ENCODE data around the gene PLTP.

Gene PLTP

DNA sequence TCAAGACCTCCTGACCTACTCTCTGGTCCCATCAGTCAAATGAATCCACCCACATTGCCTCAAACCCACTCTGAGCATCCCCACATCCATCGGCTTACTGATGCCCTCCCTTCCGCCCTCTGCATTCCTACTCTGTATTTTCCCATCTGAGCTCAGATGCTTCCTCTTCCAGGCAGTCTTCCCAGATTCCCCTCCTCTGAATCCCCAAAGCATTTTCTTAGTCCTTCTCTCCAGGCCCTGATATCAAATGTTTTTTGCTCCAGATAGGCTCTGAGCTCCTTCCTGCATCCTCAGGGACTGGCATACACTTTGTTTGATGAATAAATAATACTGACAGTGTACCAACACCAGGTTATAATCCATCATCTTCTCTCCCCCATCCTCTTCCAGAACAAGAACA is 3.9 kb downstream of the PLTP start:
- TF ChIP-seq, protein P1, sequence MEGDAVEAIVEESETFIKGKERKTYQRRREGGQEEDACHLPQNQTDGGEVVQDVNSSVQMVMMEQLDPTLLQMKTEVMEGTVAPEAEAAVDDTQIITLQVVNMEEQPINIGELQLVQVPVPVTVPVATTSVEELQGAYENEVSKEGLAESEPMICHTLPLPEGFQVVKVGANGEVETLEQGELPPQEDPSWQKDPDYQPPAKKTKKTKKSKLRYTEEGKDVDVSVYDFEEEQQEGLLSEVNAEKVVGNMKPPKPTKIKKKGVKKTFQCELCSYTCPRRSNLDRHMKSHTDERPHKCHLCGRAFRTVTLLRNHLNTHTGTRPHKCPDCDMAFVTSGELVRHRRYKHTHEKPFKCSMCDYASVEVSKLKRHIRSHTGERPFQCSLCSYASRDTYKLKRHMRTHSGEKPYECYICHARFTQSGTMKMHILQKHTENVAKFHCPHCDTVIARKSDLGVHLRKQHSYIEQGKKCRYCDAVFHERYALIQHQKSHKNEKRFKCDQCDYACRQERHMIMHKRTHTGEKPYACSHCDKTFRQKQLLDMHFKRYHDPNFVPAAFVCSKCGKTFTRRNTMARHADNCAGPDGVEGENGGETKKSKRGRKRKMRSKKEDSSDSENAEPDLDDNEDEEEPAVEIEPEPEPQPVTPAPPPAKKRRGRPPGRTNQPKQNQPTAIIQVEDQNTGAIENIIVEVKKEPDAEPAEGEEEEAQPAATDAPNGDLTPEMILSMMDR (IDR thresholded peaks at IDR 0.05; ENCODE audit: borderline replicate concordance, extremely low read depth, low read length, poor library complexity, severe bottlenecking) = no peak
- TF ChIP-seq EZH2 (IDR thresholded peaks at IDR 0.05; ENCODE audit: borderline replicate concordance, low read depth, low read length, severe bottlenecking) = no peak
- ATAC-seq (ENCODE audit: insufficient read depth, low read depth) (no peak), DNase-seq (no peak)
- no peaks in the 10 kb centered on the region for H3K36me3 ChIP-seq (ENCODE audit: insufficient read depth, low read length)
- no peak overlapping the region for H3K4me3 ChIP-seq (ENCODE audit: low read depth in 1 of 2, low read length in 2 of 2)
- H2AFZ ChIP-seq (ENCODE audit: low read depth, low read length) = no peak overlapping the region
- no peaks in the 10 kb centered on the region for H4K20me1 ChIP-seq (ENCODE audit: insufficient read depth, low read length)
- no peaks in the 10 kb centered on the region for H3K9me3 ChIP-seq (ENCODE audit: insufficient read depth, low read length, severe bottlenecking)
- H3K79me2 ChIP-seq (ENCODE audit: insufficient read depth, low read length) = no peaks in the 10 kb centered on the region
- H3K4me2 ChIP-seq (ENCODE audit: insufficient read depth, low read length) = no peak overlapping the region
- H3K27me3 ChIP-seq (ENCODE audit: insufficient read depth, low read length, poor library complexity) = peaks cover 4% of the 10 kb centered on the region
- no peak overlapping the region for H3K27ac ChIP-seq (ENCODE audit: low read length)
- no peak overlapping the region for H3K9ac ChIP-seq (ENCODE audit: low read depth, low read length)
- no peaks in the 10 kb centered on the region for H3K4me1 ChIP-seq (ENCODE audit: insufficient read depth, low read length)

DNA sequence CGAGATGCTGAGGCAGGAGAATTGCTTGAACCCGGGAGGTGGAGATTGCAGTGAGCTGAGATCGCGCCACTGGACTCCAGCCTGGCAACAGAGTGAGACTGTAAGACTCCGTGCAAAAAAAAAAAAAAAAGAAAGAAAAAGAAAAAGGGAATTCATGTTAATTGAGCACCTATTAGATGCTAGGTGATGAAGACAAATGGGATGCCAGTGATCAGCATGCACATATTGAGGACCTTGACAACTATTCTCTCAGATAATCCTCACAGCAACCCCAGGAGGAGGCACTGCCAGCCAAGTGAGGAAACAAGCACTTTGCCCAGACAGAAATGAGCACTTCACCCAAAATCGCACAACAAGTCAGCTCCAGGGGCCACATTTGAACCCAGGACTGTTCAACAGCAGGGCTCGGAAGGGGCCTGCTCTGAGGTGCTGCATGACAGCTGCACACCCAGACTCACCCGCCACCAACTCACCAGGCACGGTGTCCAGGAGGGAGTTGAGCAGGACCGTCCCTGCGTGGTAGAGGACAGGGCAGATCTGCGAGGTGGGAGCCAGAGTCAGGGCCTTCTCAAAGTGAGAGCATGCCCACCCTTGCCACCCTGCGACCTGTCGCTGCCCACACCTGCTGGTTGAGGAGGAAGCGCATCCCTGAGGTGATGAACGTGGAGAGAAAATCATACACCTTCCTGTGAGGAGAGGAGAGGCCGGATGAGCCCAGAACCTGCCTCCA is 4.6 kb downstream of the PLTP start:
- Histone ChIP-seq H3K4me2 (ENCODE audit: insufficient read depth, low read length) (no peak overlapping the region), H3K4me1 (ENCODE audit: insufficient read depth, low read length) (no peaks in the 10 kb centered on the region), H3K9me3 (ENCODE audit: insufficient read depth, low read length, severe bottlenecking) (no peaks in the 10 kb centered on the region), H2AFZ (ENCODE audit: low read depth, low read length) (no peak overlapping the region), H4K20me1 (ENCODE audit: insufficient read depth, low read length) (no peaks in the 10 kb centered on the region), H3K27me3 (ENCODE audit: insufficient read depth, low read length, poor library complexity) (peaks cover 3% of the 10 kb centered on the region), H3K4me3 (ENCODE audit: low read depth in 1 of 2, low read length in 2 of 2) (no peak overlapping the region), H3K79me2 (ENCODE audit: insufficient read depth, low read length) (no peaks in the 10 kb centered on the region), H3K9ac (ENCODE audit: low read depth, low read length) (no peak overlapping the region), H3K27ac (ENCODE audit: low read length) (no peak overlapping the region), H3K36me3 (ENCODE audit: insufficient read depth, low read length) (no peaks in the 10 kb centered on the region)
- ATAC-seq (ENCODE audit: insufficient read depth, low read depth) = no peak
- no peak for DNase-seq
- TF ChIP-seq, protein P1 (IDR thresholded peaks at IDR 0.05; ENCODE audit: borderline replicate concordance, extremely low read depth, low read length, poor library complexity, severe bottlenecking) = no peak
- no peak for TF ChIP-seq EZH2 (IDR thresholded peaks at IDR 0.05; ENCODE audit: borderline replicate concordance, low read depth, low read length, severe bottlenecking)

DNA sequence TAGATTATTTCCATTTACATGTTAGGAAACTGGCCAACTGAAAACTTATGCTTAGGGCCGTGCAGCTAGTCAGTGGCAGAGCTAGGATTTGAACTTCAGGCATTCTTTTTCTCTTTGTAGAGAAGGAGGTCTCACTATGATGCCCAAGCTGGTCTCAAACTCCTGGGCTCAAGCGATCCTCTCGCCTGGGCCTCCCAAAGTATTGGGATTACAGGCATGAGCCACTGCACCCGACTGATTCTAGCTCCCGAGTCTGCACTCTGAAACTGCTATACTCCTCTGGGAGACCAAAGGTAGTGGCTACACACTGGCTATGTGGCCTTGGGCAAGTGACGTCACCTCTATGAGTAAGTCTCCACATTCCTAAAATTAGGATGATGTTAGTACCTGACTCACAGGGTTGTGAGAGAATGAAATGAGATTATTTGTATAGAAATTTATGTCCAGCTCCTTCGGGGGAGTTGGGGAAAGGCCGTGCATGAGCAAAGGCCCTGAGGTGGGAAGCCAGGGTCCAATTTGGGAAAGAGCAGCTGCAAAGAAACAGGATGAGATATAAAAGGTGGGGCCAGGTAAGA is 6.4 kb downstream of the PLTP start:
- no peak for DNase-seq
- H3K9ac ChIP-seq (ENCODE audit: low read depth, low read length) = no peak overlapping the region
- H2AFZ ChIP-seq (ENCODE audit: low read depth, low read length) = no peak overlapping the region
- no peak for ATAC-seq (ENCODE audit: insufficient read depth, low read depth)
- TF ChIP-seq, protein P1 (IDR thresholded peaks at IDR 0.05; ENCODE audit: borderline replicate concordance, extremely low read depth, low read length, poor library complexity, severe bottlenecking) = no peak
- TF ChIP-seq EZH2 (IDR thresholded peaks at IDR 0.05; ENCODE audit: borderline replicate concordance, low read depth, low read length, severe bottlenecking) = no peak
- no peak overlapping the region for H3K4me3 ChIP-seq (ENCODE audit: low read depth in 1 of 2, low read length in 2 of 2)
- no peaks in the 10 kb centered on the region for H3K79me2 ChIP-seq (ENCODE audit: insufficient read depth, low read length)
- H3K4me2 ChIP-seq (ENCODE audit: insufficient read depth, low read length) = no peak overlapping the region
- no peaks in the 10 kb centered on the region for H3K9me3 ChIP-seq (ENCODE audit: insufficient read depth, low read length, severe bottlenecking)
- no peaks in the 10 kb centered on the region for H3K4me1 ChIP-seq (ENCODE audit: insufficient read depth, low read length)
- H4K20me1 ChIP-seq (ENCODE audit: insufficient read depth, low read length) = no peaks in the 10 kb centered on the region
- no peaks in the 10 kb centered on the region for H3K36me3 ChIP-seq (ENCODE audit: insufficient read depth, low read length)
- no peaks in the 10 kb centered on the region for H3K27me3 ChIP-seq (ENCODE audit: insufficient read depth, low read length, poor library complexity)
- no peak overlapping the region for H3K27ac ChIP-seq (ENCODE audit: low read length)

Measured in DND-41 (cell line).